Cerebellar cortex (tissue), 1 donor: ENCODE measurements around the gene PSAP.

Source experiments
- DNase-seq: peaks from one replicate; pipeline ENCODE4 v3.0.0-alpha.2; 2015; ENCODE audit warnings: low spot score

The PSAP gene

GRCh38 chr10:71766717-71767419 lies 84.2 kb downstream of the PSAP start:
- DNase-seq = no peak
